Prostate gland (tissue), 2 donors: Measurements from ENCODE around the gene PTPRO.

Experiments used
- CTCF ChIP-seq, 4 experiments: fragments of 200-600 bp in 2 of 4; fragments of 450-650 bp in 2 of 4; sonication (generic) in 2 of 4; IDR thresholded peaks; 1 replicate in 3 of 4; 2 replicates in 1 of 4; pipeline ENCODE4 v1.5.1; 2016 to 2019; ENCODE audit warnings: antibody characterized with exemption in 4 of 4, mild to moderate bottlenecking in 2 of 4, moderate library complexity in 2 of 4
- POLR2A ChIP-seq: fragments of 450-650 bp; IDR thresholded peaks from one replicate; pipeline ENCODE4 v1.6.1; 2016; ENCODE audit warnings: antibody characterized with exemption, mild to moderate bottlenecking

- no peak for TF ChIP-seq CTCF (IDR thresholded peaks at IDR 0.05)
- no peak for TF ChIP-seq POLR2A
Measured at GRCh38 chr12:15350643-15351042, 28.3 kb downstream of the PTPRO start.
